HFF-Myc (cell line): ENCODE data around the gene BCAP31.

Experiments used
- DNase-seq: peaks from one replicate; pipeline ENCODE4 v3.0.0-alpha.2; 2011; ENCODE audit warnings: low read depth; ENCODE audit errors: extremely low read depth
- H3K4me3 ChIP-seq: replicated peaks from 2 replicates; pipeline ENCODE4 v1.5.1; 2011; ENCODE audit warnings: low read depth, mild to moderate bottlenecking, control low read depth, low read length
- TF ChIP-seq, protein P1 (sequence below): IDR thresholded peaks from 2 replicates; pipeline ENCODE4 v1.5.1; 2012; ENCODE audit warnings: mild to moderate bottlenecking, low read depth, low read length, control low read depth; ENCODE audit errors: missing control alignments

The BCAP31 gene

DNA sequence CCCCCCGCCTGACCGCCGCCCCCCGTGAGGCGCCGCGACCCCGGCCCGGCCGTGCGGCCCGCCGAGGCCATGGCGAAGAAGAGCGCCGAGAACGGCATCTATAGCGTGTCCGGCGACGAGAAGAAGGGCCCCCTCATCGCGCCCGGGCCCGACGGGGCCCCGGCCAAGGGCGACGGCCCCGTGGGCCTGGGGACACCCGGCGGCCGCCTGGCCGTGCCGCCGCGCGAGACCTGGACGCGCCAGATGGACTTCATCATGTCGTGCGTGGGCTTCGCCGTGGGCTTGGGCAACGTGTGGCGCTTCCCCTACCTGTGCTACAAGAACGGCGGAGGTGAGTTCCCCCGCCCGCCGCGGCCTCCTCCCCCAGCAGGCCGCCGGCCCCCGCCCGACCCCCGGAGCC is 35.7 kb downstream of the BCAP31 start:
- DNase-seq = no peak
- peak overlapping the region; percentile 49 for H3K4me3 ChIP-seq
- TF ChIP-seq, protein P1, sequence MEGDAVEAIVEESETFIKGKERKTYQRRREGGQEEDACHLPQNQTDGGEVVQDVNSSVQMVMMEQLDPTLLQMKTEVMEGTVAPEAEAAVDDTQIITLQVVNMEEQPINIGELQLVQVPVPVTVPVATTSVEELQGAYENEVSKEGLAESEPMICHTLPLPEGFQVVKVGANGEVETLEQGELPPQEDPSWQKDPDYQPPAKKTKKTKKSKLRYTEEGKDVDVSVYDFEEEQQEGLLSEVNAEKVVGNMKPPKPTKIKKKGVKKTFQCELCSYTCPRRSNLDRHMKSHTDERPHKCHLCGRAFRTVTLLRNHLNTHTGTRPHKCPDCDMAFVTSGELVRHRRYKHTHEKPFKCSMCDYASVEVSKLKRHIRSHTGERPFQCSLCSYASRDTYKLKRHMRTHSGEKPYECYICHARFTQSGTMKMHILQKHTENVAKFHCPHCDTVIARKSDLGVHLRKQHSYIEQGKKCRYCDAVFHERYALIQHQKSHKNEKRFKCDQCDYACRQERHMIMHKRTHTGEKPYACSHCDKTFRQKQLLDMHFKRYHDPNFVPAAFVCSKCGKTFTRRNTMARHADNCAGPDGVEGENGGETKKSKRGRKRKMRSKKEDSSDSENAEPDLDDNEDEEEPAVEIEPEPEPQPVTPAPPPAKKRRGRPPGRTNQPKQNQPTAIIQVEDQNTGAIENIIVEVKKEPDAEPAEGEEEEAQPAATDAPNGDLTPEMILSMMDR = no peak

GRCh38 chrX:153688071-153688470 is 36.1 kb downstream of the BCAP31 start:
- no peak for DNase-seq

GRCh38 chrX:153687121-153688039 is 36.8 kb downstream of the BCAP31 start, which contains the start of gene SLC6A8:
Gene SLC6A8 (plus strand): TSS chrX:153687926. CDS start chrX:153688575, 649 bp downstream.
- H3K4me3 ChIP-seq = peak within 1 kb of the TSS; percentile 49
- TF ChIP-seq, protein P1 = peak; percentile 11
- DNase-seq = no peak

More at GRCh38 chrX:153688071-153688470, 36.1 kb downstream of the BCAP31 start:
- H3K4me3 ChIP-seq = no peak overlapping the region
- TF ChIP-seq, protein P1 = no peak

DNA sequence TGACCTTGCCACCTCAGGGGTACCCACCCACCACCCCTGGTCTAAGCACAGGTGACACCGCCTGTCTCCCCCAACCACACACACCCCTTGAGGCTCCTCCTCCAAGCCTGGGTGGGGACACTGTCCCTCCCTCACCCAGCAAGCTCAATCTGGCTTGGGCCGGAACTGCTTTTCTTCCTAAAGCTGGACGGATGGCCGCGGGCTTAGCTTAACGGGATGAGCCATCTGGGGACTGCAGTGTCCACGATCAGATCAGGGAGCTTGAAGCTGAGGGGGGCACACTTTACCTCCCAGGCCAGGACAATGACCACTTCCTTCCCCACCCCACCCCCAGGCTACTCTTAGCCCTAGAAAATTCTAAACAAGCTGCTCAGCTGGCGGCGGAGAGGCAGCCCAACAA is 37.5 kb downstream of the BCAP31 start:
- TF ChIP-seq, protein P1 = no peak
- H3K4me3 ChIP-seq = no peak overlapping the region
- DNase-seq = no peak

- TF ChIP-seq, protein P1 = no peak
- DNase-seq = no peak
- H3K4me3 ChIP-seq = no peak overlapping the region
Observed at GRCh38 chrX:153685751-153686696, 38.2 kb downstream of the BCAP31 start.

DNA sequence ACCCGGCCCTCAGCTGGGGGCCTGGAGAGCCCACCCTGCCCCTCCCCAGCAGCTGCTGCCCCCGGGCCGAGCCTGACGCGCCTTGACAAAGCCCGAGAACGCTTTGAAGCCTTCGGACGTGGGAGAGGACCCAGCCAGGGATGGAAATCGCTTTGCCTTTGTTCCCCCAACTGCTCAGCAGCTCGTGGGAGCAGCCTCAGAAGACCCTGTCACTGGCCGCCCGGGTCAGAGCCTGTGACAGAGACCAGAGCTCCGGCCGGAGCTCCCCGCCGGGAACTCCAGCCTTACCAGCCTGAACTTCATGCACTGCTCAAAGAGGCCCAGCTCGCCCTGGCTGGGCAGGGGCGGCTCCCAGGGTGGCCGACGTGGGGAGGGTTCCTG is 39.0 kb downstream of the BCAP31 start:
- TF ChIP-seq, protein P1 = no peak
- DNase-seq = no peak
- no peak overlapping the region for H3K4me3 ChIP-seq
